WTC11 (cell line): ENCODE data around the gene ZNHIT2. TPM values are rescaled to one million over a fixed set of nuclear protein-coding genes. Genes with fewer than 3 reads are reported as not detected.

Experiments used
- ATAC-seq: fragments of 200-7000 bp; cut with Tn5 transposase; 2 replicates; pipeline ENCODE4 v1.10.0; 2021; ENCODE audit warnings: mild to moderate bottlenecking, moderate library complexity
- CTCF ChIA-PET: fragments of 300-600 bp; sonication (Branson Sonifier 250); formaldehyde crosslinking; loops from one replicate; lab custom pipeline; 2021; ENCODE audit warnings: antibody characterized with exemption; lab: Charles Lee
- POLR2A ChIA-PET: fragments of 350-600 bp; sonication (Branson Sonifier 250); formaldehyde crosslinking; loops from one replicate; lab custom pipeline; 2021; ENCODE audit warnings: antibody characterized with exemption; lab: Charles Lee
- DNase-seq: peaks from one replicate; pipeline ENCODE4 v3.0.0; 2021; ENCODE audit warnings: low spot score
- H3K27ac Mint-ChIP-seq: 2 replicates; pipeline ENCODE4 v1.8.0; 2021; ENCODE audit warnings: mixed read lengths
- H3K27me3 Mint-ChIP-seq: 2 replicates; pipeline ENCODE4 v1.8.0; 2021; ENCODE audit warnings: low read depth, mild to moderate bottlenecking, moderate library complexity, mixed read lengths
- H3K36me3 Mint-ChIP-seq: 2 replicates; pipeline ENCODE4 v1.8.0; 2021; ENCODE audit warnings: mixed read lengths
- H3K4me1 Mint-ChIP-seq: 2 replicates; pipeline ENCODE4 v1.8.0; 2022; ENCODE audit warnings: mixed read lengths
- H3K4me3 Mint-ChIP-seq: 2 replicates; pipeline ENCODE4 v1.8.0; 2021; ENCODE audit warnings: mild to moderate bottlenecking, moderate library complexity, mixed read lengths
- H3K9me3 Mint-ChIP-seq: 2 replicates; pipeline ENCODE4 v1.8.0; 2021; ENCODE audit warnings: mixed read lengths
- CBFB ChIP-seq: sonication (generic); formaldehyde crosslinking; IDR thresholded peaks from 2 replicates; pipeline ENCODE4 v1.8.1; 2022; ENCODE audit warnings: mild to moderate bottlenecking, low read depth, missing genetic modification reagents
- GABPB1 ChIP-seq: sonication (generic); formaldehyde crosslinking; IDR thresholded peaks from 2 replicates; pipeline ENCODE4 v1.8.1; 2023; ENCODE audit warnings: mild to moderate bottlenecking, missing genetic modification reagents
- GTF2I ChIP-seq: fragments of 250-450 bp; sonication (Bioruptor Pico); conservative IDR thresholded peaks from 2 replicates; pipeline ENCODE4 v1.4.0; 2021; ENCODE audit warnings: mild to moderate bottlenecking
- HMGA2 ChIP-seq: fragments of 250-450 bp; sonication (Bioruptor Pico); IDR thresholded peaks from 2 replicates; pipeline ENCODE4 v1.4.0; 2021; ENCODE audit warnings: mild to moderate bottlenecking, moderate library complexity
- MXD4 ChIP-seq: fragments of 250-450 bp; sonication (Bioruptor Pico); IDR thresholded peaks from 2 replicates; pipeline ENCODE4 v1.8.0; 2021; ENCODE audit warnings: mild to moderate bottlenecking, moderate library complexity, borderline replicate concordance
- MYBL2 ChIP-seq: sonication (generic); formaldehyde crosslinking; IDR thresholded peaks from 2 replicates; pipeline ENCODE4 v1.8.1; 2023; ENCODE audit warnings: mild to moderate bottlenecking, moderate library complexity, missing genetic modification reagents
- NFATC4 ChIP-seq: fragments of 250-450 bp; sonication (Bioruptor Pico); IDR thresholded peaks from 2 replicates; pipeline ENCODE4 v1.9.0; 2021; ENCODE audit warnings: mild to moderate bottlenecking
- NFYB ChIP-seq: sonication (generic); formaldehyde crosslinking; conservative IDR thresholded peaks from 2 replicates; pipeline ENCODE4 v1.8.0; 2022; ENCODE audit warnings: low read depth, missing genetic modification reagents
- OVOL2 ChIP-seq: fragments of 250-450 bp; sonication (Bioruptor Pico); IDR thresholded peaks from 2 replicates; pipeline ENCODE4 v1.9.0; 2021; ENCODE audit warnings: mild to moderate bottlenecking, borderline replicate concordance
- SMAD3 ChIP-seq: sonication (generic); formaldehyde crosslinking; IDR thresholded peaks from 2 replicates; pipeline ENCODE4 v1.8.0; 2022; ENCODE audit warnings: missing genetic modification reagents, mild to moderate bottlenecking, borderline replicate concordance
- SP1 ChIP-seq: sonication (generic); formaldehyde crosslinking; conservative IDR thresholded peaks from 2 replicates; pipeline ENCODE4 v1.8.1; 2022; ENCODE audit warnings: missing genetic modification reagents
- TP53 ChIP-seq: sonication (generic); formaldehyde crosslinking; IDR thresholded peaks from 2 replicates; pipeline ENCODE4 v1.8.1; 2023; ENCODE audit warnings: mild to moderate bottlenecking, missing genetic modification reagents
- total RNA-seq: library from RNA; stranded (reverse); gene quantifications from 3 replicates; pipeline ENCODE4 v1.2.3, GENCODE V29; 2021
- TF ChIP-seq, protein P1 (sequence below): fragments of 250-450 bp; sonication (Bioruptor Pico); IDR thresholded peaks from 2 replicates; pipeline ENCODE4 v1.9.0; 2021; ENCODE audit warnings: moderate library complexity, mild to moderate bottlenecking, inconsistent platforms, borderline replicate concordance
- TF ChIP-seq, protein P2 (sequence below): fragments of 250-450 bp; sonication (Bioruptor Pico); IDR thresholded peaks from 2 replicates; pipeline ENCODE4 v1.9.0; 2021; ENCODE audit warnings: mild to moderate bottlenecking, borderline replicate concordance
- TF ChIP-seq, protein P3 (sequence below): sonication (generic); formaldehyde crosslinking; IDR thresholded peaks from 2 replicates; pipeline ENCODE4 v1.8.0; 2022; ENCODE audit warnings: mild to moderate bottlenecking, missing genetic modification reagents
- TF ChIP-seq, protein P4 (sequence below): sonication (generic); formaldehyde crosslinking; IDR thresholded peaks from 2 replicates; pipeline ENCODE4 v1.8.0; 2022; ENCODE audit warnings: mild to moderate bottlenecking, missing genetic modification reagents
- TF ChIP-seq, protein P5 (sequence below): sonication (generic); formaldehyde crosslinking; IDR thresholded peaks from 2 replicates; pipeline ENCODE4 v1.8.1; 2023; ENCODE audit warnings: mild to moderate bottlenecking, missing genetic modification reagents
- TF ChIP-seq, protein P6 (sequence below): sonication (generic); formaldehyde crosslinking; IDR thresholded peaks from 2 replicates; pipeline ENCODE4 v1.8.1; 2022; ENCODE audit warnings: low read depth, mild to moderate bottlenecking, moderate library complexity, missing genetic modification reagents, borderline replicate concordance
- TF ChIP-seq, protein P7 (sequence below): fragments of 250-450 bp; sonication (Bioruptor Pico); IDR thresholded peaks from 2 replicates; pipeline ENCODE4 v1.9.0; 2021; ENCODE audit warnings: mild to moderate bottlenecking

Gene ZNHIT2
- total RNA-seq, 1 experiment from 2014 or later: 16.7 TPM

DNA sequence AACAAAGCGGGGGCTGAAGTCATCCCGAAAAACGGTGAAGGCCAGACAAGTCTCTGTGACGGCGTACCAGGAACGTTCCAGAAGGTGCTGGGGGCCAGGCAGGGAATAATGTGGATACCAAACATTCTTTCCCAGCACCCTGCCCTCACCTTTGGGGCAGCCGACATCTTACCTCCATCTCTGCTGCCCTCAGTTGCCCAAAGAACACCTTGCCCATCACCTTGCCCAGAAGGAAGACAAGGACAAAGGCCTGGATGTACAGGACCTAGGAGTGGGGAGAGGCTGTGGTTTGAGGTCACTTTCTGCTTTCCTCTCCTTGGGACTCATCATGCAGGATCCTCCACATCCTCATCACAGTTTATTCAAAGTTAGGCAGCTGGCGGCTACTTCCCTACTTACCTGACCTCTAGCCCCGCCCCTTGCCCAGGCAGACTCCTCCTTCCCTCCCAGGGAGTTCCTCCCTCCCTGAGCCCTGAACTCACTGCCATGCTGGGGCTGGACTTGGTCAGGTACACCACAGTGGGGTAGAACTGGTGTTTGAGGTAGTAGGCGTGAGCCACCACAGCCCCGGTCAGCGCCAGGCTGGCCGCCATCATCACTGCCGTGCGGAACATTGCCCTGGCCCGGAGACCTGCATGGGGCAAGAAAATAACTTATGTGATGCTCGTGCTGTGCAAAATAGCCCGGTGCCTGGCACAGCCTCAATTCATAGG, 15.6 kb upstream of the ZNHIT2 start:
- peak; percentile 74 for DNase-seq

DNA sequence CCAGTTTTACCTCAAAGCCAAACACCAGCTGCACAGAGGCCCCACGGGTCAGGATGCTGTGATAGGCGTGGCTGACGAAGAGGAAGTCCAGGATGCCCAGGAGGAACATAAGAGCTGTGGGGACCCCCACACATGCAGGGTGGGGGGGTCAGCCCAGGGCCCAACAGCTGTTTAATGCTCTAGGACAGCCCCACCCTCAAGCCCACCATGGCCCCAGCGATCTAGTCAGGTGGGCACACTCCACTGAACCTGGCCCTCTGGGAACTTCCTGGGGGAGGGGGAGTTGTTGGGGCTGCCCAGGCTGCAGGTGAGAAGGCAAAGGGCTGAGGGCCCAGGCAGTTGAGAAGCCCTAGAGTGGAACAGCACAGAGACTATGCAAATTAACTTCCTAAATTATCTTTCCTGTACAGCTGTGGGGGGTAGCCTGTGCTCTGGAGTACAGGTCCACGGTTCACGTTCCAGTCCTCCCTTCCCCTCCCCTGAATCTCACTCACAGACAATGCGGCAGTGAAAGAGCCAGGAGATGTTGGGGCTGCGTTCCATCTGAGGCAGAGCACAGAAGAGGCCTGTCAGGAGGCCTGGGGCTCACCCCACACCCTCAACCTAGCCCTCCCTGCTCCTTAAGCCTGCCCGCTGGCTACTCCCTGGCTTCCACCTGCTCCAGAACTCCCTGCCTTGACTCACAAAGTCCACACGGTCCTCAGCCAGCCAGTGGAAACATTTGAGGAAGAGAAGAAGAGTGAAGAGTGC, 14.9 kb upstream of the ZNHIT2 start:
- Mint-ChIP-seq H3K4me1 (peaks cover 18% of the 10 kb centered on the region), H3K4me3 (peak overlapping the region; percentile 98), H3K27me3 (no peaks in the 10 kb centered on the region), H3K27ac (0 out of 2 replicates have a peak overlapping the region, but pooled peaks have one; percentile 60), H3K9me3 (no peaks in the 10 kb centered on the region), H3K36me3 (peaks cover 16% of the 10 kb centered on the region)
- ATAC-seq: no peak
- POLR2A ChIA-PET: interaction anchor here (1.8 kb wide), 1 partner anchor 11 kb away, joined by 7 read pairs; the partner anchor contains the start of genes FAU and MRPL49
- DNase-seq: no peak
- CTCF ChIA-PET: interaction anchor here (3.1 to 3.7 kb wide), 3 partner anchors 15 to 49 kb away, joined by 13 to 40 read pairs (median 35); partner anchors contain the start of genes CAPN1, TM7SF2 and ZNHIT2
- no peak for TF ChIP-seq SP1 (CRISPR knock-in tag)
- TF ChIP-seq TP53 (CRISPR knock-in tag): no peak
- TF ChIP-seq MXD4: no peak
- no peak for TF ChIP-seq NFYB (CRISPR knock-in tag)
- TF ChIP-seq MYBL2 (CRISPR knock-in tag): no peak
- TF ChIP-seq SMAD3 (CRISPR knock-in tag): no peak
- TF ChIP-seq, protein P1, sequence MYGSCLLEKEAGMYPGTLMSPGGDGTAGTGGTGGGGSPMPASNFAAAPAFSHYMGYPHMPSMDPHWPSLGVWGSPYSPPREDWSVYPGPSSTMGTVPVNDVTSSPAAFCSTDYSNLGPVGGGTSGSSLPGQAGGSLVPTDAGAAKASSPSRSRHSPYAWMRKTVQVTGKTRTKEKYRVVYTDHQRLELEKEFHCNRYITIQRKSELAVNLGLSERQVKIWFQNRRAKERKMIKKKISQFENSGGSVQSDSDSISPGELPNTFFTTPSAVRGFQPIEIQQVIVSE: no peak
- TF ChIP-seq, protein P2, sequence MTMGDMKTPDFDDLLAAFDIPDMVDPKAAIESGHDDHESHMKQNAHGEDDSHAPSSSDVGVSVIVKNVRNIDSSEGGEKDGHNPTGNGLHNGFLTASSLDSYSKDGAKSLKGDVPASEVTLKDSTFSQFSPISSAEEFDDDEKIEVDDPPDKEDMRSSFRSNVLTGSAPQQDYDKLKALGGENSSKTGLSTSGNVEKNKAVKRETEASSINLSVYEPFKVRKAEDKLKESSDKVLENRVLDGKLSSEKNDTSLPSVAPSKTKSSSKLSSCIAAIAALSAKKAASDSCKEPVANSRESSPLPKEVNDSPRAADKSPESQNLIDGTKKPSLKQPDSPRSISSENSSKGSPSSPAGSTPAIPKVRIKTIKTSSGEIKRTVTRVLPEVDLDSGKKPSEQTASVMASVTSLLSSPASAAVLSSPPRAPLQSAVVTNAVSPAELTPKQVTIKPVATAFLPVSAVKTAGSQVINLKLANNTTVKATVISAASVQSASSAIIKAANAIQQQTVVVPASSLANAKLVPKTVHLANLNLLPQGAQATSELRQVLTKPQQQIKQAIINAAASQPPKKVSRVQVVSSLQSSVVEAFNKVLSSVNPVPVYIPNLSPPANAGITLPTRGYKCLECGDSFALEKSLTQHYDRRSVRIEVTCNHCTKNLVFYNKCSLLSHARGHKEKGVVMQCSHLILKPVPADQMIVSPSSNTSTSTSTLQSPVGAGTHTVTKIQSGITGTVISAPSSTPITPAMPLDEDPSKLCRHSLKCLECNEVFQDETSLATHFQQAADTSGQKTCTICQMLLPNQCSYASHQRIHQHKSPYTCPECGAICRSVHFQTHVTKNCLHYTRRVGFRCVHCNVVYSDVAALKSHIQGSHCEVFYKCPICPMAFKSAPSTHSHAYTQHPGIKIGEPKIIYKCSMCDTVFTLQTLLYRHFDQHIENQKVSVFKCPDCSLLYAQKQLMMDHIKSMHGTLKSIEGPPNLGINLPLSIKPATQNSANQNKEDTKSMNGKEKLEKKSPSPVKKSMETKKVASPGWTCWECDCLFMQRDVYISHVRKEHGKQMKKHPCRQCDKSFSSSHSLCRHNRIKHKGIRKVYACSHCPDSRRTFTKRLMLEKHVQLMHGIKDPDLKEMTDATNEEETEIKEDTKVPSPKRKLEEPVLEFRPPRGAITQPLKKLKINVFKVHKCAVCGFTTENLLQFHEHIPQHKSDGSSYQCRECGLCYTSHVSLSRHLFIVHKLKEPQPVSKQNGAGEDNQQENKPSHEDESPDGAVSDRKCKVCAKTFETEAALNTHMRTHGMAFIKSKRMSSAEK: no peak

More for the DNA sequence above, 15.6 kb upstream of the ZNHIT2 start:
- TF ChIP-seq NFATC4 (CRISPR knock-in tag) (no peak), GABPB1 (CRISPR knock-in tag) (no peak), GTF2I (CRISPR knock-in tag) (no peak), HMGA2 (CRISPR knock-in tag) (no peak), OVOL2 (no peak), CBFB (no peak)
- TF ChIP-seq, protein P3, sequence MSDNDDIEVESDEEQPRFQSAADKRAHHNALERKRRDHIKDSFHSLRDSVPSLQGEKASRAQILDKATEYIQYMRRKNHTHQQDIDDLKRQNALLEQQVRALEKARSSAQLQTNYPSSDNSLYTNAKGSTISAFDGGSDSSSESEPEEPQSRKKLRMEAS (CRISPR knock-in tag): no peak
- TF ChIP-seq, protein P4, sequence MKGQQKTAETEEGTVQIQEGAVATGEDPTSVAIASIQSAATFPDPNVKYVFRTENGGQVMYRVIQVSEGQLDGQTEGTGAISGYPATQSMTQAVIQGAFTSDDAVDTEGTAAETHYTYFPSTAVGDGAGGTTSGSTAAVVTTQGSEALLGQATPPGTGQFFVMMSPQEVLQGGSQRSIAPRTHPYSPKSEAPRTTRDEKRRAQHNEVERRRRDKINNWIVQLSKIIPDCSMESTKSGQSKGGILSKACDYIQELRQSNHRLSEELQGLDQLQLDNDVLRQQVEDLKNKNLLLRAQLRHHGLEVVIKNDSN: no peak
- TF ChIP-seq, protein P5, sequence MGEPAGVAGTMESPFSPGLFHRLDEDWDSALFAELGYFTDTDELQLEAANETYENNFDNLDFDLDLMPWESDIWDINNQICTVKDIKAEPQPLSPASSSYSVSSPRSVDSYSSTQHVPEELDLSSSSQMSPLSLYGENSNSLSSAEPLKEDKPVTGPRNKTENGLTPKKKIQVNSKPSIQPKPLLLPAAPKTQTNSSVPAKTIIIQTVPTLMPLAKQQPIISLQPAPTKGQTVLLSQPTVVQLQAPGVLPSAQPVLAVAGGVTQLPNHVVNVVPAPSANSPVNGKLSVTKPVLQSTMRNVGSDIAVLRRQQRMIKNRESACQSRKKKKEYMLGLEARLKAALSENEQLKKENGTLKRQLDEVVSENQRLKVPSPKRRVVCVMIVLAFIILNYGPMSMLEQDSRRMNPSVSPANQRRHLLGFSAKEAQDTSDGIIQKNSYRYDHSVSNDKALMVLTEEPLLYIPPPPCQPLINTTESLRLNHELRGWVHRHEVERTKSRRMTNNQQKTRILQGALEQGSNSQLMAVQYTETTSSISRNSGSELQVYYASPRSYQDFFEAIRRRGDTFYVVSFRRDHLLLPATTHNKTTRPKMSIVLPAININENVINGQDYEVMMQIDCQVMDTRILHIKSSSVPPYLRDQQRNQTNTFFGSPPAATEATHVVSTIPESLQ (CRISPR knock-in tag): no peak
- TF ChIP-seq, protein P6, sequence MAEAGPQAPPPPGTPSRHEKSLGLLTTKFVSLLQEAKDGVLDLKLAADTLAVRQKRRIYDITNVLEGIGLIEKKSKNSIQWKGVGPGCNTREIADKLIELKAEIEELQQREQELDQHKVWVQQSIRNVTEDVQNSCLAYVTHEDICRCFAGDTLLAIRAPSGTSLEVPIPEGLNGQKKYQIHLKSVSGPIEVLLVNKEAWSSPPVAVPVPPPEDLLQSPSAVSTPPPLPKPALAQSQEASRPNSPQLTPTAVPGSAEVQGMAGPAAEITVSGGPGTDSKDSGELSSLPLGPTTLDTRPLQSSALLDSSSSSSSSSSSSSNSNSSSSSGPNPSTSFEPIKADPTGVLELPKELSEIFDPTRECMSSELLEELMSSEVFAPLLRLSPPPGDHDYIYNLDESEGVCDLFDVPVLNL (CRISPR knock-in tag): no peak
- TF ChIP-seq, protein P7, sequence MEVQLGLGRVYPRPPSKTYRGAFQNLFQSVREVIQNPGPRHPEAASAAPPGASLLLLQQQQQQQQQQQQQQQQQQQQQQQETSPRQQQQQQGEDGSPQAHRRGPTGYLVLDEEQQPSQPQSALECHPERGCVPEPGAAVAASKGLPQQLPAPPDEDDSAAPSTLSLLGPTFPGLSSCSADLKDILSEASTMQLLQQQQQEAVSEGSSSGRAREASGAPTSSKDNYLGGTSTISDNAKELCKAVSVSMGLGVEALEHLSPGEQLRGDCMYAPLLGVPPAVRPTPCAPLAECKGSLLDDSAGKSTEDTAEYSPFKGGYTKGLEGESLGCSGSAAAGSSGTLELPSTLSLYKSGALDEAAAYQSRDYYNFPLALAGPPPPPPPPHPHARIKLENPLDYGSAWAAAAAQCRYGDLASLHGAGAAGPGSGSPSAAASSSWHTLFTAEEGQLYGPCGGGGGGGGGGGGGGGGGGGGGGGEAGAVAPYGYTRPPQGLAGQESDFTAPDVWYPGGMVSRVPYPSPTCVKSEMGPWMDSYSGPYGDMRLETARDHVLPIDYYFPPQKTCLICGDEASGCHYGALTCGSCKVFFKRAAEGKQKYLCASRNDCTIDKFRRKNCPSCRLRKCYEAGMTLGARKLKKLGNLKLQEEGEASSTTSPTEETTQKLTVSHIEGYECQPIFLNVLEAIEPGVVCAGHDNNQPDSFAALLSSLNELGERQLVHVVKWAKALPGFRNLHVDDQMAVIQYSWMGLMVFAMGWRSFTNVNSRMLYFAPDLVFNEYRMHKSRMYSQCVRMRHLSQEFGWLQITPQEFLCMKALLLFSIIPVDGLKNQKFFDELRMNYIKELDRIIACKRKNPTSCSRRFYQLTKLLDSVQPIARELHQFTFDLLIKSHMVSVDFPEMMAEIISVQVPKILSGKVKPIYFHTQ: no peak
- H3K27ac Mint-ChIP-seq: peak overlapping the region; percentile 97
- peaks cover 18% of the 10 kb centered on the region for H3K4me1 Mint-ChIP-seq
- H3K9me3 Mint-ChIP-seq: no peaks in the 10 kb centered on the region
- ChIA-PET CTCF (interaction anchor here (2.4 to 3.7 kb wide), 3 partner anchors 15 to 48 kb away, joined by 18 to 40 read pairs (median 35); partner anchors contain the start of genes CAPN1, TM7SF2 and ZNHIT2), POLR2A (no interaction called here)
- H3K4me3 Mint-ChIP-seq: peak overlapping the region; percentile 98
- H3K27me3 Mint-ChIP-seq: no peaks in the 10 kb centered on the region
- peak; percentile 46 for ATAC-seq
- H3K36me3 Mint-ChIP-seq: peaks cover 15% of the 10 kb centered on the region
